Upper lobe of left lung (tissue), 4 donors: Measurements from ENCODE around the gene GLUL.
A peak's percentile ranks its signal among the peaks of the same experiment; 100 is the strongest.

Source experiments
- POLR2A ChIP-seq, 4 donors: fragments of 450-650 bp; IDR thresholded peaks; one replicate each; pipeline ENCODE4 v1.5.1; 2016 to 2017; ENCODE audit warnings: antibody characterized with exemption in 4 of 4, mild to moderate bottlenecking in 2 of 4
- POLR2AphosphoS5 ChIP-seq, 2 donors: sonication (generic); formaldehyde crosslinking; IDR thresholded peaks; one replicate each; pipeline ENCODE4 v1.5.1; 2017; ENCODE audit warnings: antibody characterized with exemption in 2 of 2
- TF ChIP-seq, protein P1 (sequence below), 6 experiments: fragments of 450-650 bp in 4 of 6; fragments of 200-600 bp in 2 of 6; sonication (generic) in 2 of 6; IDR thresholded peaks; one replicate each; pipeline ENCODE4 v1.5.1; 2016 to 2019; ENCODE audit warnings: antibody characterized with exemption in 6 of 6

DNA sequence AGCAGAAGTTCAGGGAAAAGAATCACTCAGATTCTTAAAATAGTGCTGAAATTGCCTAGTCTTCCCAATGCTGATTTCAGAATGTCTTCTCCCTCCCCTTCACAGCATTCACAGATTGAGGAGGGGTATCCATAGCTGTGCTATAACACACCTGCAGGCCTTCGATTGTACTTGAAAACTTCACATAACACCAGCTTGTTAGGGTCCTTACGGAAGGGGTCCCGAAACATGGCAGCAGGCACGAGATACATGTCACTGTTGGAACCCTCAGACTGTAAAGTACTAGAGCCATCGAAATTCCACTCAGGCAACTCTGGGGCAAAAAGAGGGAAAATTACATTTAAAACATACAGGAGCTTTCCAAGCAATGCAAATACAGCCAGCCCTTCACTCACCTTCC, 4.6 kb downstream of the GLUL start:
- TF ChIP-seq POLR2A (IDR thresholded peaks at IDR 0.05) = peak in 1 of 4 donors; percentile 12
- peak in 1 of 2 donors; percentile 18 for TF ChIP-seq POLR2AphosphoS5 (IDR thresholded peaks at IDR 0.05)
- TF ChIP-seq, protein P1, sequence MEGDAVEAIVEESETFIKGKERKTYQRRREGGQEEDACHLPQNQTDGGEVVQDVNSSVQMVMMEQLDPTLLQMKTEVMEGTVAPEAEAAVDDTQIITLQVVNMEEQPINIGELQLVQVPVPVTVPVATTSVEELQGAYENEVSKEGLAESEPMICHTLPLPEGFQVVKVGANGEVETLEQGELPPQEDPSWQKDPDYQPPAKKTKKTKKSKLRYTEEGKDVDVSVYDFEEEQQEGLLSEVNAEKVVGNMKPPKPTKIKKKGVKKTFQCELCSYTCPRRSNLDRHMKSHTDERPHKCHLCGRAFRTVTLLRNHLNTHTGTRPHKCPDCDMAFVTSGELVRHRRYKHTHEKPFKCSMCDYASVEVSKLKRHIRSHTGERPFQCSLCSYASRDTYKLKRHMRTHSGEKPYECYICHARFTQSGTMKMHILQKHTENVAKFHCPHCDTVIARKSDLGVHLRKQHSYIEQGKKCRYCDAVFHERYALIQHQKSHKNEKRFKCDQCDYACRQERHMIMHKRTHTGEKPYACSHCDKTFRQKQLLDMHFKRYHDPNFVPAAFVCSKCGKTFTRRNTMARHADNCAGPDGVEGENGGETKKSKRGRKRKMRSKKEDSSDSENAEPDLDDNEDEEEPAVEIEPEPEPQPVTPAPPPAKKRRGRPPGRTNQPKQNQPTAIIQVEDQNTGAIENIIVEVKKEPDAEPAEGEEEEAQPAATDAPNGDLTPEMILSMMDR (IDR thresholded peaks at IDR 0.05) = no peak
